ENCODE data around the gene PRRG4. TPM values are rescaled to one million over a fixed set of nuclear protein-coding genes. Genes with fewer than 3 reads are reported as not detected.

The PRRG4 gene
- total and polyA plus RNA-seq, 2 donors from 2014 or later, result 6.4 to 18.4 TPM

GRCh38 chr11:32892355-32893092 is 62.8 kb downstream of the PRRG4 start, which contains the start of gene QSER1:
TSS of gene QSER1 (plus strand) at chr11:32892811. CDS start at chr11:32893126, 315 bp downstream.
- Histone ChIP-seq H3K9ac (ENCODE audit: low read length in 3 of 3) (peak within 1 kb of the TSS; percentile 64 to 94 (median 81)), H3K27me3 (ENCODE audit: control insufficient read depth, insufficient read depth, low read length) (no peaks in the 10 kb centered on the region), H3K9me3 (ENCODE audit: control insufficient read depth in 2 of 3, insufficient read depth in 1 of 3, low read length in 3 of 3) (no peaks in the 10 kb centered on the region), H3K36me3 (ENCODE audit: control insufficient read depth in 2 of 3, insufficient read depth in 3 of 3, low read length in 3 of 3) (no peaks in the 10 kb centered on the region), H3K27ac (ENCODE audit: low read depth in 2 of 2, low read length in 2 of 2) (peak within 1 kb of the TSS; percentile 77 to 88), H3K4me3 (ENCODE audit: low read length in 3 of 3) (peak within 1 kb of the TSS; percentile 81 to 98 (median 86)), H3K4me1 (ENCODE audit: control insufficient read depth in 2 of 3, insufficient read depth in 2 of 3, low read depth in 1 of 3, low read length in 3 of 3) (peaks cover 0 to 5% (median 2%) of the 10 kb centered on the region in 3 donors)
- TF ChIP-seq CTCF (IDR thresholded peaks at IDR 0.05; ENCODE audit: borderline replicate concordance, extremely low read depth, insufficient read depth), result no peak
- peak; percentile 87 to 92 (median 89) for DNase-seq
- FAIRE-seq, result no peak
- intact Hi-C loops (cut with DNase I), result no loop called here

- H3K4me3 ChIP-seq (ENCODE audit: low read length in 3 of 3), result peak overlapping the region in 1 of 3 donors; percentile 74
- H3K4me1 ChIP-seq (ENCODE audit: control insufficient read depth in 2 of 3, insufficient read depth in 2 of 3, low read depth in 1 of 3, low read length in 3 of 3), result peaks cover 0 to 5% (median 2%) of the 10 kb centered on the region in 3 donors
- FAIRE-seq, result no peak
- peak overlapping the region; percentile 77 to 79 for H3K27ac ChIP-seq (ENCODE audit: low read depth in 2 of 2, low read length in 2 of 2)
- peak overlapping the region in 1 of 3 donors; percentile 70 for H3K9ac ChIP-seq (ENCODE audit: low read length in 3 of 3)
- no peaks in the 10 kb centered on the region for H3K9me3 ChIP-seq (ENCODE audit: control insufficient read depth in 2 of 3, insufficient read depth in 1 of 3, low read length in 3 of 3)
- no peaks in the 10 kb centered on the region for H3K36me3 ChIP-seq (ENCODE audit: control insufficient read depth in 2 of 3, insufficient read depth in 3 of 3, low read length in 3 of 3)
- H3K27me3 ChIP-seq (ENCODE audit: control insufficient read depth, insufficient read depth, low read length), result no peaks in the 10 kb centered on the region
- intact Hi-C loops (cut with DNase I), result no loop called here
- DNase-seq, result no peak
- TF ChIP-seq CTCF (IDR thresholded peaks at IDR 0.05; ENCODE audit: borderline replicate concordance, extremely low read depth, insufficient read depth), result no peak
These were observed 63.3 kb downstream of the PRRG4 start for GRCh38 chr11:32893093-32893342.

- DNase-seq (peak; percentile 83 to 91 (median 86)), FAIRE-seq (no peak)
- Histone ChIP-seq H3K36me3 (ENCODE audit: control insufficient read depth in 2 of 3, insufficient read depth in 3 of 3, low read length in 3 of 3) (no peaks in the 10 kb centered on the region), H3K9me3 (ENCODE audit: control insufficient read depth in 2 of 3, insufficient read depth in 1 of 3, low read length in 3 of 3) (no peaks in the 10 kb centered on the region), H3K27me3 (ENCODE audit: control insufficient read depth, insufficient read depth, low read length) (no peaks in the 10 kb centered on the region), H3K4me3 (ENCODE audit: low read length in 3 of 3) (peak overlapping the region; percentile 58 to 74 (median 72)), H3K27ac (ENCODE audit: low read depth in 2 of 2, low read length in 2 of 2) (peak overlapping the region; percentile 77 to 79), H3K9ac (ENCODE audit: low read length in 3 of 3) (peak overlapping the region; percentile 56 to 76 (median 70)), H3K4me1 (ENCODE audit: control insufficient read depth in 2 of 3, insufficient read depth in 2 of 3, low read depth in 1 of 3, low read length in 3 of 3) (peaks cover 0 to 5% (median 2%) of the 10 kb centered on the region in 3 donors)
- peak; percentile 34 for TF ChIP-seq CTCF (IDR thresholded peaks at IDR 0.05; ENCODE audit: borderline replicate concordance, extremely low read depth, insufficient read depth)
- intact Hi-C loops (cut with DNase I), result no loop called here
These were observed 63.8 kb downstream of the PRRG4 start for GRCh38 chr11:32893343-32894148.

Data from kidney (tissue), 14 donors.